ENCODE data around the gene FLVCR2. TPM values are rescaled to one million over a fixed set of nuclear protein-coding genes. Genes with fewer than 3 reads are reported as not detected.

The FLVCR2 gene
- total and polyA plus RNA-seq, 2 of the 13 experiments (the other 11 are each of a cell fraction or from before 2014, with no cell fraction given) = 9.9 to 10.5 TPM

- TF ChIP-seq MYPOP (CRISPR knock-in tag; IDR thresholded peaks at IDR 0.05) = no peak
- TF ChIP-seq NFKBIZ (CRISPR knock-in tag; IDR thresholded peaks at IDR 0.05) = peak; percentile 31; the same call in 1 of the 2 replicates
- TF ChIP-seq RFX1 (IDR thresholded peaks at IDR 0.05) = no peak
- TF ChIP-seq MIXL1 (CRISPR knock-in tag; IDR thresholded peaks at IDR 0.05) = 0 out of 2 replicates have a peak, but pooled peaks have one; percentile 44
- TF ChIP-seq YEATS2 (CRISPR knock-in tag; IDR thresholded peaks at IDR 0.05; ENCODE audit: borderline replicate concordance) = peak; percentile 31; the same call in 1 of the 2 replicates
- TF ChIP-seq MAFG (CRISPR knock-in tag; IDR thresholded peaks at IDR 0.05) = no peak
- TF ChIP-seq REPIN1 (CRISPR knock-in tag; IDR thresholded peaks at IDR 0.05; ENCODE audit: borderline replicate concordance, low read depth) = no peak
- peak; percentile 49 for TF ChIP-seq SAP130 (CRISPR knock-in tag; IDR thresholded peaks at IDR 0.05; ENCODE audit: low read depth)
- no peak for TF ChIP-seq ZFP82 (CRISPR knock-in tag; IDR thresholded peaks at IDR 0.05; ENCODE audit: borderline replicate concordance)
- no peak for TF ChIP-seq ZKSCAN8 (CRISPR knock-in tag; IDR thresholded peaks at IDR 0.05; ENCODE audit: borderline replicate concordance)
- TF ChIP-seq, protein P1, sequence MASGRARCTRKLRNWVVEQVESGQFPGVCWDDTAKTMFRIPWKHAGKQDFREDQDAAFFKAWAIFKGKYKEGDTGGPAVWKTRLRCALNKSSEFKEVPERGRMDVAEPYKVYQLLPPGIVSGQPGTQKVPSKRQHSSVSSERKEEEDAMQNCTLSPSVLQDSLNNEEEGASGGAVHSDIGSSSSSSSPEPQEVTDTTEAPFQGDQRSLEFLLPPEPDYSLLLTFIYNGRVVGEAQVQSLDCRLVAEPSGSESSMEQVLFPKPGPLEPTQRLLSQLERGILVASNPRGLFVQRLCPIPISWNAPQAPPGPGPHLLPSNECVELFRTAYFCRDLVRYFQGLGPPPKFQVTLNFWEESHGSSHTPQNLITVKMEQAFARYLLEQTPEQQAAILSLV (CRISPR knock-in tag; IDR thresholded peaks at IDR 0.05; ENCODE audit: borderline replicate concordance) = no peak
- 0 out of 4 replicates have a peak, but pooled peaks of 1 of the 2 experiments have one; percentile 3 for TF ChIP-seq EP300 (IDR thresholded peaks at IDR 0.05; ENCODE audit: low read depth in 2 of 2, low read length in 2 of 2)
- no peak for TF ChIP-seq EP300 (CRISPR knock-in tag; IDR thresholded peaks at IDR 0.05; ENCODE audit: borderline replicate concordance)
- no peak for TF ChIP-seq ZFP62 (CRISPR knock-in tag; IDR thresholded peaks at IDR 0.05)
- no peak for TF ChIP-seq HIVEP1 (CRISPR knock-in tag; IDR thresholded peaks at IDR 0.05)
- TF ChIP-seq ZFP37 (CRISPR knock-in tag; IDR thresholded peaks at IDR 0.05; ENCODE audit: borderline replicate concordance) = no peak
- TF ChIP-seq, protein P2, sequence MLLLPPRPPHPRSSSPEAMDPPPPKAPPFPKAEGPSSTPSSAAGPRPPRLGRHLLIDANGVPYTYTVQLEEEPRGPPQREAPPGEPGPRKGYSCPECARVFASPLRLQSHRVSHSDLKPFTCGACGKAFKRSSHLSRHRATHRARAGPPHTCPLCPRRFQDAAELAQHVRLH (CRISPR knock-in tag; IDR thresholded peaks at IDR 0.05; ENCODE audit: borderline replicate concordance, low read depth) = 0 out of 2 replicates have a peak, but pooled peaks have one; percentile 44
- peak; percentile 63; the same call in 1 of the 2 replicates for TF ChIP-seq IKZF5 (CRISPR knock-in tag; IDR thresholded peaks at IDR 0.05)
- no peak for TF ChIP-seq ZNF34 (CRISPR knock-in tag; IDR thresholded peaks at IDR 0.05; ENCODE audit: borderline replicate concordance)
- 0 out of 2 replicates have a peak, but pooled peaks have one; percentile 19 for TF ChIP-seq IRF2 (CRISPR knock-in tag; IDR thresholded peaks at IDR 0.05)
- no peak for TF ChIP-seq ZBTB1 (CRISPR knock-in tag; IDR thresholded peaks at IDR 0.05; ENCODE audit: borderline replicate concordance)
- no peak for TF ChIP-seq CSRNP2 (CRISPR knock-in tag; conservative IDR thresholded peaks at IDR 0.05; ENCODE audit: low read depth)
- peak; percentile 95 for TF ChIP-seq STAG1 (CRISPR knock-in tag; IDR thresholded peaks at IDR 0.05)
- TF ChIP-seq SMC3 (IDR thresholded peaks at IDR 0.05; ENCODE audit: low read length) = peak; percentile 98
- TF ChIP-seq NR2F6 (IDR thresholded peaks at IDR 0.05) = no peak
- peak; percentile 38; the same call in 1 of the 2 replicates for TF ChIP-seq NR2F6 (CRISPR knock-in tag; IDR thresholded peaks at IDR 0.05)
- TF ChIP-seq SIX4 (CRISPR knock-in tag; IDR thresholded peaks at IDR 0.05) = no peak
Observed at GRCh38 chr14:75654127-75654732, 75.8 kb downstream of the FLVCR2 start (continued).

All from HepG2 (cell line).